GM12892 (cell line): ENCODE results near the gene MYEOV.

ENCODE experiments used
- DNase-seq: peaks from one replicate; pipeline ENCODE4 v3.0.0; 2011; ENCODE audit not compliant: insufficient read length
- FAIRE-seq: peaks from 2 replicates; lab custom pipeline; 2011; peaks lifted over from hg19 to GRCh38; lab: Jason Lieb, UNC
- POLR2A ChIP-seq: IDR thresholded peaks from 2 replicates; pipeline ENCODE4 v1.6.1; 2011; ENCODE audit warnings: low read depth, low read length, control low read depth
- POLR2AphosphoS5 ChIP-seq: IDR thresholded peaks from 2 replicates; pipeline ENCODE4 v1.6.1; 2011; ENCODE audit warnings: low read depth, low read length, control low read depth
- TAF1 ChIP-seq: IDR thresholded peaks from 2 replicates; pipeline ENCODE4 v1.6.1; 2011; ENCODE audit warnings: low read depth, mild to moderate bottlenecking, control low read depth, low read length, borderline replicate concordance

The MYEOV gene

GRCh38 chr11:69342588-69343330 is 48.8 kb downstream of the MYEOV start:
- FAIRE-seq (no peak), DNase-seq (no peak)
- TF ChIP-seq TAF1 (no peak), POLR2AphosphoS5 (no peak), POLR2A (no peak)

- DNase-seq: no peak
- FAIRE-seq: no peak
- TF ChIP-seq POLR2AphosphoS5: no peak
- TF ChIP-seq TAF1: no peak
- no peak for TF ChIP-seq POLR2A
These were observed 49.7 kb downstream of the MYEOV start for GRCh38 chr11:69343401-69344321.

GRCh38 chr11:69344570-69345145 is 50.7 kb downstream of the MYEOV start:
- TF ChIP-seq POLR2AphosphoS5 (no peak), TAF1 (no peak), POLR2A (no peak)
- FAIRE-seq (no peak), DNase-seq (no peak)
